GM10266 (cell line): ENCODE data around the gene ROBO1.

ENCODE experiments used
- DNase-seq: peaks from one replicate; pipeline ENCODE4 v3.0.0; 2012; ENCODE audit errors: extremely low spot score
- TF ChIP-seq, protein P1 (sequence below): IDR thresholded peaks from 2 replicates; pipeline ENCODE4 v1.5.1; 2012; ENCODE audit warnings: mild to moderate bottlenecking, low read depth; ENCODE audit not compliant: control insufficient read depth, insufficient read depth; ENCODE audit errors: missing control alignments

Gene ROBO1

GRCh38 chr3:78569804-78570203 is 1198.0 kb downstream of the ROBO1 start:
- TF ChIP-seq, protein P1, sequence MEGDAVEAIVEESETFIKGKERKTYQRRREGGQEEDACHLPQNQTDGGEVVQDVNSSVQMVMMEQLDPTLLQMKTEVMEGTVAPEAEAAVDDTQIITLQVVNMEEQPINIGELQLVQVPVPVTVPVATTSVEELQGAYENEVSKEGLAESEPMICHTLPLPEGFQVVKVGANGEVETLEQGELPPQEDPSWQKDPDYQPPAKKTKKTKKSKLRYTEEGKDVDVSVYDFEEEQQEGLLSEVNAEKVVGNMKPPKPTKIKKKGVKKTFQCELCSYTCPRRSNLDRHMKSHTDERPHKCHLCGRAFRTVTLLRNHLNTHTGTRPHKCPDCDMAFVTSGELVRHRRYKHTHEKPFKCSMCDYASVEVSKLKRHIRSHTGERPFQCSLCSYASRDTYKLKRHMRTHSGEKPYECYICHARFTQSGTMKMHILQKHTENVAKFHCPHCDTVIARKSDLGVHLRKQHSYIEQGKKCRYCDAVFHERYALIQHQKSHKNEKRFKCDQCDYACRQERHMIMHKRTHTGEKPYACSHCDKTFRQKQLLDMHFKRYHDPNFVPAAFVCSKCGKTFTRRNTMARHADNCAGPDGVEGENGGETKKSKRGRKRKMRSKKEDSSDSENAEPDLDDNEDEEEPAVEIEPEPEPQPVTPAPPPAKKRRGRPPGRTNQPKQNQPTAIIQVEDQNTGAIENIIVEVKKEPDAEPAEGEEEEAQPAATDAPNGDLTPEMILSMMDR, result no peak
- DNase-seq, result no peak

DNA sequence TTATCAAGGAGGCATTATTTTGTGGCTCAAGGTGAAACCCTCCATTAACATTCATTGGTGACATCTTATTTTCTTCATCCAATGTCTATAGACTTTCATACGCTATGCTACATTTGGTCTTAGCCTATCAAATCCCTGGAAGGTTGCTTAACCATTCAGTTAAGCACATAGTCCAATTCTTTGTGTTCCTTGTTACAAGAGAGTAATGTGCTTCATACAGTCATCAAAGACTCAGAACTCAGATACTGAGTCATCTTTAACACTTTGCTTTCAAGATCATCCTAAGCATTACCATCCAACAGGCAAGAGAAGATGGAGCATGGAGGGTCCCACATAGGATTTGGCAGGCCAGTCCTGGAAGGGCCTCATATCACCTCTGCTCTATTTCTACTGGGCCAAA is 1202.1 kb downstream of the ROBO1 start:
- TF ChIP-seq, protein P1, result no peak
- DNase-seq, result no peak

DNA sequence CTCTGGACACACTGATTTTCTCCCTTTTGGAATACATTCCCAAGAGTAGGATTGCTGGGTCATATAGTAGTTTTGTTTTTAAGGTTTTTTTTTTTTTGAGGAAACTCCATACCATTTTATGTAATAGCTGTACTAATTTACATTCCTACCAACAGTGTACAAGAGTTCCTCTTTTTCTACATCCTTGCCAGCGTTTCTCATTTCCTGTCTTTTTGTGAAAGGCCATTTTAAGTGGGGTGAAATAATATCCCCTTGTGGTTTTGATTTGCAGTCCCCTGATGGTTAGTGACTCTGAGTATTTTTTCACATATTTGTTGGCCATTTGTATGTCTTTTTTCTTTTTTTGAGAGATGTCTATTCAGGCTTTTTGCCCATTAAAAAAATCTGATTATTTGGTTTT is 1205.5 kb downstream of the ROBO1 start:
- DNase-seq, result no peak
- TF ChIP-seq, protein P1, result no peak
